A549 (cell line): ENCODE results near the gene CACNA1F. TPM values are rescaled to one million over a fixed set of nuclear protein-coding genes. Genes with fewer than 3 reads are reported as not detected.

Experiments
- ATAC-seq, 2 experiments: fragments of 200-7000 bp in 1 of 2; fragments of >200 bp in 1 of 2; cut with Nextera tagmentation in 1 of 2; cut with Tn5 transposase in 1 of 2; 3 replicates each; pipeline versions ENCODE4 v1.8.0 to v1.9.1; 2018 to 2020; ENCODE audit warnings: mild to moderate bottlenecking in 1 of 2, moderate library complexity in 1 of 2
- CTCF ChIA-PET: fragments of 300-600 bp; sonication (Branson Sonifier 250); formaldehyde crosslinking; extraction: SDS; loops from one replicate; lab custom pipeline; 2021; ENCODE audit warnings: antibody characterized with exemption, inconsistent platforms; lab: Yijun Ruan, JAX
- POLR2A ChIA-PET: fragments of 350-600 bp; formaldehyde crosslinking; extraction: SDS; loops from one replicate; lab custom pipeline; 2021; ENCODE audit warnings: antibody characterized with exemption, inconsistent platforms; lab: Yijun Ruan, JAX
- DNase-seq, 2 experiments: peaks; one replicate each; pipeline versions ENCODE4 v3.0.0 to v3.0.0-alpha.2; 2011 to 2016; ENCODE audit warnings: low read depth in 1 of 2, low spot score in 1 of 2
- FAIRE-seq: peaks from 2 replicates; lab custom pipeline; 2011; peaks lifted over from hg19 to GRCh38; lab: Jason Lieb, UNC
- H3K27ac ChIP-seq, 2 experiments: fragments of >200 bp; sonication (Bioruptor Twin); formaldehyde crosslinking; 3 replicates each; pipeline ENCODE4 v1.5.1; 2016 to 2017
- H3K4me1 ChIP-seq: fragments of >200 bp; sonication (Bioruptor Twin); formaldehyde crosslinking; 3 replicates; pipeline ENCODE4 v1.6.1; 2016
- H3K4me2 ChIP-seq: fragments of >200 bp; sonication (Bioruptor Twin); formaldehyde crosslinking; 3 replicates; pipeline ENCODE4 v1.6.1; 2016
- H3K4me3 ChIP-seq: fragments of >200 bp; sonication (Bioruptor Twin); formaldehyde crosslinking; 3 replicates; pipeline ENCODE4 v1.5.1; 2016
- H3K9me3 ChIP-seq: fragments of >200 bp; sonication (Bioruptor Twin); formaldehyde crosslinking; 3 replicates; pipeline ENCODE4 v1.6.1; 2016
- EHF ChIP-seq: fragments of 250-450 bp; sonication (Bioruptor Pico); IDR thresholded peaks from 2 replicates; pipeline ENCODE4 v1.5.0; 2020; ENCODE audit warnings: mild to moderate bottlenecking
- FOXS1 ChIP-seq: fragments of 250-450 bp; sonication (Bioruptor Pico); IDR thresholded peaks from 2 replicates; pipeline ENCODE4 v1.5.0; 2020; ENCODE audit warnings: mild to moderate bottlenecking, moderate library complexity
- GATA3 ChIP-seq: IDR thresholded peaks from 2 replicates; pipeline ENCODE4 v1.6.1; 2012; ENCODE audit warnings: borderline replicate concordance
- HOXB5 ChIP-seq: fragments of 250-450 bp; sonication (Bioruptor Pico); IDR thresholded peaks from 2 replicates; pipeline ENCODE4 v1.5.0; 2020; ENCODE audit warnings: mild to moderate bottlenecking, moderate library complexity
- JUN ChIP-seq, 2 experiments: fragments of >200 bp; sonication (Bioruptor Twin); formaldehyde crosslinking; IDR thresholded peaks; 2 replicates in 1 of 2; 3 replicates in 1 of 2; pipeline ENCODE4 v1.6.1; 2016 to 2017
- MAZ ChIP-seq: fragments of 150-350 bp; IDR thresholded peaks from 2 replicates; pipeline ENCODE4 v1.6.1; 2014; ENCODE audit warnings: antibody characterized with exemption, low read depth, low read length, borderline replicate concordance
- POLR2A ChIP-seq: IDR thresholded peaks from 2 replicates; pipeline ENCODE4 v1.6.1; 2012; ENCODE audit warnings: mild to moderate bottlenecking, low read length
- RCOR1 ChIP-seq: fragments of 150-350 bp; IDR thresholded peaks from 2 replicates; pipeline ENCODE4 v1.6.1; 2014; ENCODE audit warnings: antibody characterized with exemption, low read length, low read depth
- REST ChIP-seq: fragments of 200-600 bp; sonication (generic); IDR thresholded peaks from 2 replicates; pipeline ENCODE4 v1.6.1; 2016; ENCODE audit warnings: antibody characterized with exemption, mild to moderate bottlenecking, moderate library complexity
- RFX5 ChIP-seq: fragments of 450-650 bp; IDR thresholded peaks from 2 replicates; pipeline ENCODE4 v1.7.1; 2014; ENCODE audit warnings: antibody characterized with exemption, mild to moderate bottlenecking, moderate library complexity
- SMC3 ChIP-seq: fragments of >200 bp; sonication (Bioruptor Twin); formaldehyde crosslinking; IDR thresholded peaks from 3 replicates; pipeline ENCODE4 v1.6.1; 2018; ENCODE audit warnings: inconsistent platforms
- SREBF2 ChIP-seq: fragments of 450-650 bp; IDR thresholded peaks from 2 replicates; pipeline ENCODE4 v1.6.1; 2014; ENCODE audit warnings: mild to moderate bottlenecking, moderate library complexity
- TFCP2L1 ChIP-seq: fragments of 250-450 bp; sonication (Bioruptor Pico); IDR thresholded peaks from 2 replicates; pipeline ENCODE4 v1.5.0; 2021; ENCODE audit warnings: mild to moderate bottlenecking
- WGBS: methylation state at CpG from one replicate; pipeline ENCODE4 v1.1.6; 2017; ENCODE audit errors: missing lambda C conversion rate; 5-methylcytosine and 5-hydroxymethylcytosine counted together
- polyA plus RNA-seq, 4 experiments: library from polyadenylated mRNA; depleted of rRNA in 3 of 4; stranded (reverse); fragments of >200 nt; fragmentation: RNase III in 1 of 4; extraction: RNeasy Plus Mini Kit Qiagen cat#74134 plus additional on column Dnase treatment in 1 of 4; gene quantifications; 2 replicates in 3 of 4; 3 replicates in 1 of 4; pipeline ENCODE4 v1.2.3, GENCODE V29; 2011 to 2017
- TF ChIP-seq, protein P1 (sequence below): fragments of >200 bp; sonication (Bioruptor Twin); formaldehyde crosslinking; IDR thresholded peaks from 3 replicates; pipeline ENCODE4 v1.6.1; 2016

CACNA1F gene
- polyA plus RNA-seq, 2 of the 4 experiments (the other 2 are of a cell fraction), result not detected

- ATAC-seq (peak; percentile 95 to 96), DNase-seq (peak; percentile 95 to 99), FAIRE-seq (peak; percentile 97)
- H3K9me3 ChIP-seq, result no peaks in the 10 kb centered on the region
- WGBS, result under 1% methylated on average over 35 of the region's 45 CpGs
- ChIA-PET POLR2A (interaction anchor here (0.7 to 1.7 kb wide), 9 partner anchors 14 to 468 kb away, joined by 3 to 16 read pairs (median 4); partner anchors contain the start of genes CCDC22, HDAC6 and TFE3), CTCF (interaction anchor here (0.6 to 1.2 kb wide), 2 partner anchors 12 to 47 kb away, joined by 3 read pairs; no protein-coding TSS in a partner anchor)
- peaks cover 29% of the 10 kb centered on the region; the same call in 2 of the 3 replicates for H3K4me1 ChIP-seq
- H3K4me2 ChIP-seq, result peak overlapping the region; percentile 91
- peak overlapping the region; percentile 91 for H3K4me3 ChIP-seq
- TF ChIP-seq RFX5 (peak; percentile 85), MAZ (no peak), JUN (IDR thresholded peaks at IDR 0.05) (0 out of 5 replicates have a peak, but pooled peaks of 1 of the 2 experiments have one; percentile 32), POLR2A (peak; percentile 89), REST (no peak), TFCP2L1 (CRISPR knock-in tag) (no peak), GATA3 (no peak), RCOR1 (no peak), EHF (CRISPR knock-in tag) (no peak), SREBF2 (no peak), HOXB5 (CRISPR knock-in tag) (no peak)
- TF ChIP-seq, protein P1, sequence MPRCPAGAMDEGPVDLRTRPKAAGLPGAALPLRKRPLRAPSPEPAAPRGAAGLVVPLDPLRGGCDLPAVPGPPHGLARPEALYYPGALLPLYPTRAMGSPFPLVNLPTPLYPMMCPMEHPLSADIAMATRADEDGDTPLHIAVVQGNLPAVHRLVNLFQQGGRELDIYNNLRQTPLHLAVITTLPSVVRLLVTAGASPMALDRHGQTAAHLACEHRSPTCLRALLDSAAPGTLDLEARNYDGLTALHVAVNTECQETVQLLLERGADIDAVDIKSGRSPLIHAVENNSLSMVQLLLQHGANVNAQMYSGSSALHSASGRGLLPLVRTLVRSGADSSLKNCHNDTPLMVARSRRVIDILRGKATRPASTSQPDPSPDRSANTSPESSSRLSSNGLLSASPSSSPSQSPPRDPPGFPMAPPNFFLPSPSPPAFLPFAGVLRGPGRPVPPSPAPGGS, result 0 out of 3 replicates have a peak, but pooled peaks have one; percentile 62
- peak overlapping the region; percentile 99 for H3K27ac ChIP-seq
Observed at GRCh38 chrX:49269010-49269766, 36.0 kb upstream of the CACNA1F start.

DNA sequence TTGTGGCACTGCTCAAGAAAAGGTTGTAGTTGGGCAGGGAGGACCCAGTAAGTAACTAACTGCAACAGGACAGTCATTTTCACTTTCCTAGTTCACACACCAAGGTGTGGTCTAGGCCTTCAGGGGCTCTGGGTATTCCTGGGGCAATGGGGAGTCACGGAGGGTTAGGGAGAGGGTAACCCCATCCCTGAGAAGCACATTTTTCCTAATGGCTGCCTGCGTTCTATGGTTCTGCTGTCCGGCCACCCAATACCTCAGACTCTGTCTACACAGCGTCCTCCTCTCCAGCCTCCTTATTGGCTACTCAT is 35.5 kb upstream of the CACNA1F start:
- H3K4me3 ChIP-seq, result peak overlapping the region; percentile 91
- ATAC-seq (no peak), DNase-seq (no peak), FAIRE-seq (no peak)
- H3K4me2 ChIP-seq, result peak overlapping the region; percentile 91
- H3K27ac ChIP-seq, result peak overlapping the region; percentile 78 to 99
- H3K9me3 ChIP-seq, result no peaks in the 10 kb centered on the region
- 3% methylated on average over 4 of the region's 4 CpGs for WGBS
- TF ChIP-seq FOXS1 (CRISPR knock-in tag) (no peak), SMC3 (no peak)
- TF ChIP-seq, protein P1, result no peak
- TF ChIP-seq, all 56 proteins: peak for 0
- ChIA-PET POLR2A (interaction anchor here (0.7 to 1.7 kb wide), 10 partner anchors 10 to 467 kb away, joined by 3 to 16 read pairs (median 4); partner anchors contain the start of genes CCDC22, HDAC6 and TFE3), CTCF (interaction anchor here (1.2 kb wide), 1 partner anchor 13 kb away, joined by 3 read pairs; no protein-coding TSS in a partner anchor)
- peaks cover 27% of the 10 kb centered on the region; the same call in 2 of the 3 replicates for H3K4me1 ChIP-seq
